Measurements from ENCODE around the gene RAI1. TPM values are rescaled to one million over a fixed set of nuclear protein-coding genes. Genes with fewer than 3 reads are reported as not detected.

RAI1 gene
- polyA plus RNA-seq, 4 donors: 19.4 to 41.6 (median 24.3) TPM

GRCh38 chr17:17728550-17729251, 47.4 kb downstream of the RAI1 start:
- no peak for DNase-seq (ENCODE audit: low read depth in 4 of 4, low spot score in 3 of 4)

GRCh38 chr17:17729620-17730249, 48.5 kb downstream of the RAI1 start:
- no peak for DNase-seq (ENCODE audit: low read depth in 4 of 4, low spot score in 3 of 4)

- DNase-seq (ENCODE audit: low read depth in 4 of 4, low spot score in 3 of 4): no peak
Measured at GRCh38 chr17:17730250-17730935, 49.1 kb downstream of the RAI1 start.

GRCh38 chr17:17732444-17732843, 51.2 kb downstream of the RAI1 start:
- no peak for DNase-seq (ENCODE audit: low read depth in 4 of 4, low spot score in 3 of 4)

- DNase-seq (ENCODE audit: low read depth in 4 of 4, low spot score in 3 of 4): no peak
Measured at GRCh38 chr17:17732892-17733670, 51.8 kb downstream of the RAI1 start.

- no peak for DNase-seq (ENCODE audit: low read depth in 4 of 4, low spot score in 3 of 4)
Measured at GRCh38 chr17:17736205-17737183, 55.2 kb downstream of the RAI1 start.

- no peak for DNase-seq (ENCODE audit: low read depth in 4 of 4, low spot score in 3 of 4)
Measured at GRCh38 chr17:17737961-17738894, 57.0 kb downstream of the RAI1 start.

- no peak for DNase-seq (ENCODE audit: low read depth in 4 of 4, low spot score in 3 of 4)
Measured at GRCh38 chr17:17738901-17739300, 57.6 kb downstream of the RAI1 start.

GRCh38 chr17:17739388-17740066, 58.3 kb downstream of the RAI1 start:
- no peak for DNase-seq (ENCODE audit: low read depth in 4 of 4, low spot score in 3 of 4)

GRCh38 chr17:17740615-17741348, 59.5 kb downstream of the RAI1 start:
- no peak for DNase-seq (ENCODE audit: low read depth in 4 of 4, low spot score in 3 of 4)

- no peak for DNase-seq (ENCODE audit: low read depth in 4 of 4, low spot score in 3 of 4)
Measured at GRCh38 chr17:17741349-17742023, 60.2 kb downstream of the RAI1 start.

GRCh38 chr17:17742133-17742621, 60.9 kb downstream of the RAI1 start:
- no peak for DNase-seq (ENCODE audit: low read depth in 4 of 4, low spot score in 3 of 4)

- no peak for DNase-seq (ENCODE audit: low read depth in 4 of 4, low spot score in 3 of 4)
Measured at GRCh38 chr17:17742688-17743390, 61.6 kb downstream of the RAI1 start.

GRCh38 chr17:17743391-17744112, 62.3 kb downstream of the RAI1 start:
- DNase-seq (ENCODE audit: low read depth in 4 of 4, low spot score in 3 of 4): no peak

- DNase-seq (ENCODE audit: low read depth in 4 of 4, low spot score in 3 of 4): no peak
Measured at GRCh38 chr17:17744116-17744515, 62.9 kb downstream of the RAI1 start.
